Measurements from ENCODE around the gene TERT.
"Not testable (repeated sequence)": the region's sequence is repeated elsewhere in the genome, so short reads cannot be mapped to it uniquely, and the experiment has no call there.

TERT gene

DNA sequence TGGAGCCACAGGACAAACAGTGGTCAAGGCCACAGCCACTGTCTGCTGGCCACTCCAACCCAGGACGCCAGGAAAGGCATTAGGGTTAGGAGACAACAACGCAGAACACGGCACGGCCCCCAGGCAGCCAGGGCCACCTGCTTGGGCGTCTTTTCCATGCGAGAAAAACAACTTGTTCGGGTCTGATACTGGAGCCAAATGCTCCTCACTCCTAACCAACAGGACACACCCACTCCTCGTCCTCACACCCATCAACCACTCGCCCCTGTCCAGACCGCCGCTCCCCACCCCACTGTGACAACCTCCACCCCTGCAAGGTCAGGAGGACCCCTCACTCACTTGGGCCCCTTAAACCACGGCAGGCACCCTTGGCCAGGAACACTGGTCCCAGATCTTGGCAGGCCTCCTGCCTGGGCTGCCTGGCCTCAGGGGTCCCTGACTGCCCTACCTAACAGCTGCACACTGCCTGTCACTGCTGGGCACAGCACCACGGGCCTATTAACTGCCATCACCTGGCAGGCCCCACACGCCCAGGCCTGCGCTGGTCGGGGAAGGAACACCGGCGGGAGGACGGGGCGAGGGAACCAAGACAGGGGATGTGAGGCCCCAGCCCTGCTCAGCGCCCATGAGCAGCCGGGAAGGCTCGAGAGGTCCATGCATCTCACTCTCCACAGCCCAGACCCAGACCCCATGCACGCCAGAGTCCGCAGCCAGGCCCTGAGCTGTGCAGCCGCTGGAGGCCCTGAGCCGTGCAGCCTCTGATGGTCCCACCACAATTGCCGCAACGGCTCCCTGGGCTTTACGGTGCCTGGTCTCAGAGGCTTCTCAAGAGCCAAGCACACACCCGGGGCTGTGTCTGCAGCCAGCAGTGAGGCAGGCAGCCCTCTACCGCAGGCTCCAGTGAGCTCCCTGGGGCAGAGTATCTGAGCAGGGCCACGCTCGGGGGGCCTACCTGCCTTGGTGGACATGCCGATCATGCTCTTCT is 36.3 kb upstream of the TERT start:
- DNase-seq (ENCODE audit: low read depth in 3 of 3): no peak

DNA sequence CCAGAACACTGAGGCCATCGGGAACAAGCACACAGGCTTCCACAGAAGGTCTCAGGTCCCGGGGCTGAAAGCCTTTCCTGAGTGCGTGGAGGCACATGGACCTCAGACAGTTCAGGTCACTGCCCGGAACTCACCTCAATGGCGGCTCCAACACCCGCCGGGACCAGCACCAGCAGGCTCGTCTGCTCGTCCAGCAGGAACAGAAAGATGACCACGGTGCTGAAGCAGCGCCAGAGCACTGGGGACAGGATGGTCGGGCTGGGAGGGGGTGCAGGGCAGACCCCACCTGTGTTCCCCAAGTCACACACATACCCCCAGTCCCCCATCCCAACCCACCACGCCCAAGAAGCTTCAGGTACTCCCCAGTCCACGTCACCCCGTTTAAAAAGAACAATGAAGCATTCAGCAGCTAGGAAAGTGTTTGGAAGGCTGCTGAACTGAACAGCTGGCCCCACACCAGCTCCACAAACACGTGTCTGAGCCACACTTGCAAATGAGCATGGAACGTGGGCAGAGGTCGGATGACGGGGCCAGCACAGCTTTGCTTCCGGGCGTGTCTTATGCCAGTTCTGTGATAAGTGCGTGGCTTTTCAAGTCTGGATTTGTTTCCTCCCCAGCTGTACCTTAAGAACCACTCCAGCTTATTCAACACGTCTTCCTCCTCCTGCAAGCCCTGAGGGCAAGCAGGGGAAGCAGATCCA is 35.4 kb upstream of the TERT start:
- no peak for DNase-seq (ENCODE audit: low read depth in 3 of 3)

DNA sequence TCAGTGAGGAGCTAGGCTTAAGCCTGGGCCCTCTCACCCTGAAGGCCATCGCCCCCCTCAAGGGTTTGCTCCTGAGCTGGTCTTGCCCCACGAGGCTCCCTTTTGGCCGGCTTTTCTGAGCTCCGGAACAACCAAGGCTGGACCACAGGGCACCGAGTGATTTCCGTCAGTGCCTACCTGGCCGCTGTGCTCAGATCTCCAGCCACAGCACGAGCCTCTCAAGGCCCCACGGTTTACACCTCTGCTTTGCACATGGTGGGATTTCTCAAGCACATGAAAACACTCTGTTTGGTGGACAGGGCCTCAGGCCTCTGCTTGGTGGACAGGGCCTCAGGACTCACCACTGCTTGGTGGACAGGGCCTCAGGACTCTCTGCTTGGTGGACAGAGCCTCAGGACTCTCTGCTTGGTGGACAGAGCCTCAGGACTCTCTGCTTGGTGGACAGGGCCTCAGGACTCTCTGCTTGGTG is 34.3 kb upstream of the TERT start:
- no peak for DNase-seq (ENCODE audit: low read depth in 3 of 3)

DNA sequence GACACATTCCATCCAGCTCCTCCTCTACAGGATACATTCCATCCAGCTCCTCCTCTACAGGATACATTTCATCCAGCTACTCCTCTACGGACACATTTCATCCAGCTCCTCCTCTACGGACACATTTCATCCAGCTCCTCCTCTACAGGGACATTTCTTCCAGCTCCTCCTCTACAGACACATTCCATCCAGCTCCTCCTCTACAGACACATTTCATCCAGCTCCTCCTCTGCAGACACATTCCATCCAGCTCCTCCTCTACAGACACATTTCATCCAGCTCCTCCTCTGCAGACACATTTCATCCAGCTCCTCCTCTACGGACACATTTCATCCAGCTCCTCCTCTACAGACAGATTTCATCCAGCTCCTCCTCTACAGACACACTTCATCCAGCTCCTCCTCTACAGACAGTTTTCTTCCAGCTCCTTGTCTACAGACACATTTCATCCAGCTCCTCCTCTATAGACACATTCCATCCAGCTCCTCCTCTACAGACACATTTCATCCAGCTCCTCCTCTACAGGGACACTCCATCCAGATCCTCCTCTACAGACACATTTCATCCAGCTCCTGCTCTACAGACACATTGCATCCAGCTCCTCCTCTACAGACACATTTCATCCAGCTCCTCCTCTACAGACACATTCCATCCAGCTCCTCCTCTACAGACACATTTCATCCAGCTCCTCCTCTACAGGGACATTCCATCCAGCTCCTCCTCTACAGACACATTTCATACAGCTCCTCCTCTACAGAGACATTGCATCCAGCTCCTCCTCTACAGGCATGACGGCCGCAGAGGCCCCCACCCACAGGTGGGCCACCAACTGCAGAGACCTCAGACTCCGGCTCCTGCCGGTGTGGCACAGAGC is 33.6 kb upstream of the TERT start:
- DNase-seq (ENCODE audit: low read depth in 3 of 3): not testable (repeated sequence)

DNA sequence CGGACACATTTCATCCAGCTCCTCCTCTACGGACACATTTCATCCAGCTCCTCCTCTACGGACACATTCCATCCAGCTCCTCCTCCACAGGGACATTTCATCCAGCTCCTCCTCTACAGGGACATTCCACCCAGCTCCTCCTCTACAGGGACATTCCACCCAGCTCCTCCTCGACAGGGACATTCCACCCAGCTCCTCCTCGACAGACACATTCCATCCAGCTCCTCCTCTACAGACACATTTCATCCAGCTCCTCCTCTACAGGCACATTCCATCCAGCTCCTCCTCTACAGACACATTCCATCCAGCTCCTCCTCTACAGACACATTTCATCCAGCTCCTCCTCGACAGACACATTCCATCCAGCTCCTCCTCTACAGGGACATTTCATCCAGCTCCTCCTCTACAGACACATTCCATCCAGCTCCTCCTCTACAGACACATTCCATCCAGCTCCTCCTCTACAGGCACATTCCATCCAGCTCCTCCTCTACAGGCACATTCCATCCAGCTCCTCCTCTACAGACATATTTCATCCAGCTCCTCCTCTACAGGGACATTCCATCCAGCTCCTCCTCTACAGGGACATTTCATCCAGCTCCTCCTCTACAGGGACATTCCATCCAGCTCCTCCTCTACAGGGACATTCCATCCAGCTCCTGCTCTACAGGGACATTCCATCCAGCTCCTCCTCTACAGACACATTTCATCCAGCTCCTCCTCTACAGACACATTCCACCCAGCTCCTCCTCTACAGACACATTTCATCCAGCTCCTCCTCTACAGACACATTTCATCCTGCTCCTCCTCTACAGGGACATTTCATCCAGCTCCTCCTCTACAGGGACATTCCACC is 32.3 kb upstream of the TERT start:
- not testable (repeated sequence) for DNase-seq (ENCODE audit: low read depth in 3 of 3)

DNA sequence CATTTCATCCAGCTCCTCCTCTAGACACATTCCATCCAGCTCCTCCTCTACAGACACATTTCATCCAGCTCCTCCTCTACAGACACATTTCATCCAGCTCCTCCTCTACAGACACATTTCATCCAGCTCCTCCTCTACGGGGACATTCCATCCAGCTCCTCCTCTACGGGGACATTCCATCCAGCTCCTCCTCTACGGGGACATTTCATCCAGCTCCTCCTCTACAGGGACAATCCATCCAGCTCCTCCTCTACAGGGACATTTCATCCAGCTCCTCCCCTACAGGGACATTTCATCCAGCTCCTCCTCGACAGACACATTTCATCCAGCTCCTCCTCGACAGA is 31.6 kb upstream of the TERT start:
- not testable (repeated sequence) for DNase-seq (ENCODE audit: low read depth in 3 of 3)

DNA sequence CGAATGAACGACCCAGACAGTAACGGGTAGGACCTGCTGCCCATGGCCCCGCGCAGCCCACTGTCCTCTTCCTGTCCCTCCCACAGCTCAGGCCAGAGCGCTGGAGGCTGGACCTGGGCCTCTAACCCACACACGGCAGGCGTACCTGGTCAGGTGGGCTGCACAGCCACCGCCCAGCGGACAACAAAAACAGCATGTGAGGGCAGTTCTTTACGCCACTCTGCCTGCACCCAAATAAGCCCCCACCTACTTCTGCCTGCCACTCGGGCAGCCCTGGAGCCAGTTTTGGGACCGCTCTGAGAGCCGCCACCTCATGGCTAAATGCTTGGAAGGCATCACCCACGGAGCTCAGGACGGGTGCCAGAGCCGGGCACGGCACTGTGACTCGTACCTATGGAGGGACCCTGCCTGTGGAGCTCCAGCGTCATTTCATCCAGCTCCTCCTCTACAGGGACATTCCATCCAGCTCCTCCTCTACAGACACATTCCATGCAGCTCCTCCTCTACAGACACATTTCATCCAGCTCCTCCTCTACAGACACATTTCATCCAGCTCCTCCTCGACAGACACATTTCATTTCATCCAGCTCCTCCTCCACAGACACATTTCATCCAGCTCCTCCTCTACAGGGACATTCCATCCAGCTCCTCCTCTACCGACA is 31.1 kb upstream of the TERT start:
- no peak for DNase-seq (ENCODE audit: low read depth in 3 of 3)

DNA sequence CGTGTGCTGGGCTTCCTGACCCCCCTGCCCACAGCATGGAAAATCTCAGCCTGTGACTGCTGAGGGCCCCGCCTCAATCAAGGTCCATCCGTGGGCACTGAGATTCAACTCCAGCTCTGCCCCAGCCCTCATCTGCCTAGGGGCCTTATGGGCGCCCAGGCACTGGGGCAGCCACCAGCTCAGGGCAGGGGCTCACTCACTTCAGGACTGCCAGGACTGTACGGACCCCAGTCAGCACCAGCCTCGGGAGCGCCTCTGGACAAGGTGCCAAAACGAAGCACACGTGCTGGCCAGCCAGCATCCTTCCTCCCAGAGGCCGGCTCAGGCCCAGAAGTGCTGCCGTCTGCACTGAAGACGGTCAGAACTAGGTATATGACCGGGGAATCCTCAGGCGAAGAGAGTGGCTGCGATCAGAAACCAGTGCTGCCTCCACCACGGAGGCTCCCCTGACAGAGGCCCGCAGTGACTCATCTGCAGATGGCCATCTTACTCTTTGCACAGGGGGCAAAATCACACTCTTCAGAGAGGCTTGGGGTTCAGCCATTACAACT is 30.4 kb upstream of the TERT start:
- DNase-seq (ENCODE audit: low read depth in 3 of 3): no peak

DNA sequence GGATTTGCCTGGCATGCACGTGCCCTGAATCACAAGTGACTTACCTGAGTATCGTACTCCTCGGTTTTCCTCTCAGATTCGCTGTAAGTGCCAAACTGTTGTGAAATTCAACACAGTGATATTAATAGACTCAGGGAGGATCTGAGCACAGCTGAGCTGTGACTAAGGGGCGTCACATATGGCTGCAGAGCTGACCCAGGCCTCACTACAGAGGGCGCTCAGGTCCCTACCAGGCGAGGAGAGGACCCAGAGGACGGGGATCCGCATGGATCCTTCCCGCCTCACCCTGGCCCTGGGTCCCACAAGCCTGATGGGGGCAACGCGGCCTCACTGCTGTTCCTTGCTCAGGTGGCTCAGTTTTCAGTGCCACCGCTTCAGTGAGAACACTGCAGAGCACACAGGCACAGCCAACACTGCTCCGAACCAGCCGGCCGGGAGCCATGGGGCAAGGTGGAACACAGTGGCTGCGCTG is 29.9 kb upstream of the TERT start:
- no peak for DNase-seq (ENCODE audit: low read depth in 3 of 3)

DNA sequence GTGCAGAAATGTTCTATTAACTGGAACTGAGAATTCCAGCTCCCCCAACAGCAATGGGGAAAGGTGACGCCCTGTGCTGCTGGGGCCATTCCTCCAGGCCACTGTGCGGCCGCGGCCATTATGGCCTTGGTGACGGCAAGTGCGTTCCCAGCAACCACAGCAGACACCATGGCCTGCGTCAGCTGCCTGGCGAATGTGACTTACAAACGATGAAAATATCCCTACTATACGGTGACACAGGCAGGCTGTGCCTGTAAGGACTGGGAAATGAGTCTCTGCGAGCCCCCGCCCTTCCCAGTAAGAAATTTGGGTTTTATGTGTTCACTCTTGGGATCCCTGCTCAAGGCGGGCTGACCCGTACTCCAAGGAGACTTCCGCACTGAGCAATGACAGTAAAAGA is 29.4 kb upstream of the TERT start:
- no peak for DNase-seq (ENCODE audit: low read depth in 3 of 3)

DNA sequence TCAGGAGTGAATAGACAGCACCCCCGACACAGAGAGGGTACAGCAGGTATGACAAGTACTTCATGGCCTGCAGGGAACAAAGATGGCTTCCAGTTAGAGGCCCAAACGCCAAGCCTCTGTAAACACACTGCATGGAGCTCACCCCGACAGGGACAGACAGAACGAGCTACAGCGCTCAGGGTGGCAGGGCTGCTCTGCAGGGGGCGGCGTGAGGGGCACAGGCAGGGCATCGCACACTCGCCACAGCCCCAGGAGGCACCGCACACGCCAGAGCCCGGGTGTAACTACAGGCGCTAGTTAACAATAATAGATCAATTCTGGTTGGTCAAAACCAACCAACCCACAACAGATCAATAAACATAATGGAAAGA is 28.9 kb upstream of the TERT start:
- no peak for DNase-seq (ENCODE audit: low read depth in 3 of 3)

DNA sequence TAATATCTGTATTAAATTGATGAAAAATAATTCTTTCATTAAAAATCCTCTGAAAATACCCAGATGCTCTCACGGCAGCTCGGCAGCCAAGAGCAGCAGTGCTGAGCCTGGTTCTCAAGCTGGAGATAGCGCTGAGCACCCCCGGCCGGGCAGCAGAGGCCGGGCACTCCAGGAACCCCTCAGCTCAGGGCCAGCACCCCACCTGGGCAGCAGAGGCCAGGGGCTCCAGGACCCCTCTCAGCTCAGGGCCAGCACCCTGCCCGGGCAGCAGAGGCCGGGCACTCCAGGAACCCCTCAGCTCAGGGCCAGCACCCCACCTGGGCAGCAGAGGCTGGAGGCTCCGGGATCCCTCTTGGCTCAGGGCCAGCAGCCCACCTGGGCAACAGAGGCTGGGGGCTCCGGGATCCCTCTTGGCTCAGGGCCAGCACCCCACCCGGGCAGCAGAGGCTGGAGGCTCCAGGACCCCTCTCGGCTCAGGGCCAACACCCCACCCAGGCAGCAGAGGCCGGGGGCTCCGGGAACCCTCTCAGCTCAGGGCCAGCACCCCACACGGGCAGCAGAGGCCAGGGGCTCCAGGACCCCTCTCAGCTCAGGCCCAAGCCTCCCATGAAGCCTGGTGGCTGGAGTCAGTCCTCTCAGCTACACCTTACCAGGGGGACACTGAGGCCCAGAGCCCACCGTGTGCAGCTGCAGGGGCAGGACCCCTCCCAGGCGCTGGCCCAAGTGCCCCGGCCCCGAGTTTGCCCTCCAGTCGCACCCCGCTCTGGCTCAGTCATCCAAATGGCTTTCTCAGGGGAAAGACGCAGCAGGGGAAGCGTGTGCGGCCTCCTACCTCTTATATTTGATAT is 28.3 kb upstream of the TERT start:
- no peak for DNase-seq (ENCODE audit: low read depth in 3 of 3)

DNA sequence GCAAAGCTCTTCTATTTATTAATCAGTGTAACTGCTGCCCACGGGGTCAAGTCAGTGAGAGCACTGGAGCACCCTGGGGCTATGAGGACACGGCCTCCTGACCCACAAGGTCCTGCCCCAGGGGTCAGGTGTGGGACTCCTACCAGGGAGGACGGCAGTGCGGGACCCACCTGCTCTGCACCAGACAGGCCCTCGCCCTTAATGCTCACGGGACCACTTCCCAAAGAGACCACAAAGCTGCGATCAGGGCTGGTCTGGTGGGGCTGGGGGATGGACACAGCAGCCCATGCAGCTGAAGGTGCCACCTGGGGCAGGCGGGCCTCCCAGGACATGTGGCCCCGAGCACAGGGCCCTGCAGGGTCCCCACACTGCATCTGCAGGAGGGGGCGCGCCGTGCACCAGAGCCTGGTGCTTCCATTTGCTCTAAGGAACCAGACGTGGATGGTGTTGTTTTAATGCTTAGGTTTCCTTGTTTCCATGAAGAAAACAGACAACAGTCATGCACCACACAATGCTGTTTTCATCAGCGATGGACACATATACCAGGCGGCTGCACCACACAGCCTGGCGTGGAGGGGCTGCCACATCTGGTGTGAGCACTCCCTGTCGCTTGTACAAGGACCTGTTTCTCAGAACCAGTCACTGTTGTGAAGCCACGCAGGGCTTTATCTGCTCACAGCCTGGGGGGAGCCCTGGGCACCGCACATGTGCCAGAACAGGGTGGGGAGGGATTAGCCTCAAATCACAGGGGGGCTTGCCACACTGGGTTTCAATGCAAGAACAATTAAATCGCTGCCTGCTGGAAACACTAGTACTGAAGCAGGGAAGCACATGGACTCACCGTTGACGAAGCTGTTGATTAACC is 27.4 kb upstream of the TERT start:
- DNase-seq (ENCODE audit: low read depth in 3 of 3): no peak

DNA sequence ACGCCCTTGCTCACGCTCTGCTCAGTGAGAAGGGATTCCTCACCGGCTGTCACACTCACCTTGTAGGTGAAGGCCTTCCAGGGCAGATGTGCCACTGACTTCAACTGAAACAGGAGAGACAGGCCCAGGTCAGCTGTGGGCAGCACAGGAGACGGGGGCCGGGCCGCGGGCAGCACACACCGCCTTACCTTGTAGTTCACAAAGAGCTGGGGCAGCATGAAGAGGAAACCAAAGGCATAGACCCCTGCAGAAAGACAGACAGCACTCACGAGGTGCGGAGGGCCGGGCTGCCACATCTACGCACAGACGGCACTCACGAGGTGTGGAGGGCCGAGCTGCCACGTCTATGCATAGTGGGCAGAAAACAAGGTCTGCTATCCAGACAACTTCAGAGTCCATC is 26.7 kb upstream of the TERT start:
- DNase-seq (ENCODE audit: low read depth in 3 of 3): no peak

DNA sequence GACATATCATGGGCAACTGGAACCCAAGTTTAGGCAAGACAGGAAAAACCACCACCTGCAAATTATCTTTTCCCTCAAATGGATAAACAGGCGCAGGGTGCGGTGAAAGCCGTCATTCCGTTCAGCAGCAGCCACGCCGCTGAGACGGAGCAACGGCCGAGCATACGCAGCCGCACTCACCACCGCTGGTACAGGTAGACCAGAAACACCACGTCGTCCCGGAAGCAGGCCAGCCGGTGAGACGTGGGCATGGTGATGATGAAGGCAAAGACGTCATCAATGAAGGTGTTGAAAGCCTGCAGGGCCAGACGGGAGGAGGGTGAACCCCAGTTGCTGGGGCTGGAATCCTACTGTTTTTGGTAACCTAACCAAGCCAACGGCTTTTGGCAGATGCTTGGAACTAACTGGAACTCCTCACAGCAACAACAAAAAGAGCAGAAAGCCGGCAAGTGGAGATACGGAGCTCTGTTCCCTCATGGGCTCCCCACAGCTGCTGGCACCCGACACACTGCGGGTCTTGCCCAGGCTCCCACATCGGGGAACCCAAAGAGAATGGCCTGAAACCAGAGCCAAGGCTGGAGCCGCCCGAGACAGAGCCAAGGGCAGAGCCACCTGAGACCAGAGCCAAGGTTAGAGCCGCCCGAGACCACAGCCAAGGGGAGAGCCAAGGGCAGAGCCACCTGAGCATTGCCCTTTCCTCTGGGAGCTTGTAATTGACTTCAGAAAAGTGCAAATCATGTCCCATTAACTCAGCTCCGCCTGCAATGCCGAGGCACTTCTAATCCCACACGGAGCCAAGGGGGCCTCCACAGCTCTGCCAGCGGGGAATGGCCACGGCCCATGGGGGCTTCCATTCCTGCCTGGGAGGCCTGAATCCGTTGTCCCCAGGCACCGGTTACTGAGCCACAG is 25.8 kb upstream of the TERT start:
- DNase-seq (ENCODE audit: low read depth in 3 of 3): no peak

DNA sequence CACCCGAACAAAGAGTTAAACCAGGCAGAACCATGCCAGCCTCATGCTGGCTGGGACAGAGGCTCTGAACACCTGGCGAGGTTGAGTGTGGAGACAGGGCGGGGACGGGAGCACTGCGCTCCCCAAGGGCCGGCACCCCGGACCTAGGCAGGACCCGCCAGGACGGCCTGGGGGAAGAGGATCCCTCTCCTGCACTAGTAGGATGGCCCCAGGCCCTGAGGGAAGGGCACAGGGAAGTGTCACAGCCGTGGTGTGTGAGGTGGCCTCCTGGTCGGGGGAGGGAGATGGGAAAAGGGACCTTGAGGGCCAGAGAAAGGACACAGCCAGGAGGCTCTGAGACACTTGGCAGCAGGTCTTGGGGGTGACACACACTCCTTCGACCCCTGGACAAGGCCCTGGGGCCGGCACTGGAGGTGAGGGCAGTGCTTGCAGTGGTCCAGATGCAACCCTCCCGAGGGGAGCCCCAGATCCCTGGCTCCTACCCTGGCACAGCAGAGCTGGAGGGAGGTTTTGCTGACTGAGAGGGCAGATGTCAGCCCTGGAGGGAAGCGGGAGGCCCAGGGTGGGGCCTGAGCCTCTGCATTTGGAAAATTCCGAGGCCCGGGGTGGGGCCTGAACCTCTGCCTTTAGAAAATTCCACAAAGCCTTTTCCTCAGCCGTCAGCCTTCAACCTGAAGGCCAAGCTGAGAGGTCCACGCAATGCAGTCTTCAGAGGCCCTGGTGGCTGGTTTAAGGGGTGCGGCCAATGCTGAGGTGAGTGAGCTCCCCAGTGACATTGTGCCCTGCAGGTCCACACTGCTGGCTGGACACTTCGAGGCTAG is 24.8 kb upstream of the TERT start:
- DNase-seq (ENCODE audit: low read depth in 3 of 3): no peak

Measured in stimulated activated CD4-positive, alpha-beta T cell treated with anti-CD3 and anti-CD28 coated beads, TNF-alpha, amount 100 ng/mL, for 4 hours (primary cell).